H1 (cell line): ENCODE data around the gene PPP1R7.

Experiments used
- CTCF ChIP-seq, 3 experiments: IDR thresholded peaks; 1 replicate in 2 of 3; 2 replicates in 1 of 3; pipeline versions ENCODE4 v1.5.1 to v1.6.1; 2011; ENCODE audit warnings: low read length in 3 of 3, mild to moderate bottlenecking in 3 of 3, inconsistent platforms in 2 of 3, low read depth in 1 of 3, moderate library complexity in 1 of 3; ENCODE audit not compliant: insufficient read depth in 1 of 3; ENCODE audit errors: control extremely low read depth in 1 of 3
- EP300 ChIP-seq, 2 experiments: IDR thresholded peaks; 1 replicate in 1 of 2; 2 replicates in 1 of 2; pipeline ENCODE4 v1.6.1; 2011 to 2012; ENCODE audit warnings: low read depth in 2 of 2, low read length in 2 of 2, mild to moderate bottlenecking in 2 of 2, borderline replicate concordance in 1 of 2, inconsistent platforms in 1 of 2, moderate library complexity in 1 of 2
- FOSL1 ChIP-seq: IDR thresholded peaks from 2 replicates; pipeline ENCODE4 v1.6.1; 2011; ENCODE audit warnings: mild to moderate bottlenecking, low read depth, low read length, moderate library complexity; ENCODE audit not compliant: insufficient read depth
- MAX ChIP-seq: IDR thresholded peaks from 2 replicates; pipeline ENCODE4 v1.6.1; 2012; ENCODE audit warnings: inconsistent platforms
- POLR2A ChIP-seq, 2 experiments: IDR thresholded peaks; 1 replicate in 1 of 2; 2 replicates in 1 of 2; pipeline ENCODE4 v1.6.1; 2011; ENCODE audit warnings: low read depth in 2 of 2, low read length in 2 of 2, mild to moderate bottlenecking in 2 of 2; ENCODE audit errors: control extremely low read depth in 1 of 2
- SP2 ChIP-seq: IDR thresholded peaks from 2 replicates; pipeline ENCODE4 v1.6.1; 2012; ENCODE audit warnings: mild to moderate bottlenecking, low read length, inconsistent platforms

- TF ChIP-seq EP300 (IDR thresholded peaks at IDR 0.05; ENCODE audit: borderline replicate concordance in 1 of 2, low read depth in 2 of 2, low read length in 2 of 2) (no peak), POLR2A (IDR thresholded peaks at IDR 0.05; ENCODE audit: control extremely low read depth in 1 of 2, low read depth in 2 of 2, low read length in 2 of 2) (no peak), CTCF (IDR thresholded peaks at IDR 0.05; ENCODE audit: control extremely low read depth in 1 of 3, insufficient read depth in 1 of 3, low read depth in 1 of 3, low read length in 3 of 3) (no peak), MAX (no peak), SP2 (no peak), FOSL1 (no peak)
Measured at GRCh38 chr2:241105641-241106040, 44.6 kb upstream of the PPP1R7 start.
